Brain pericyte (primary cell): ENCODE measurements around the gene LEFTY1.

Experiments
- DNase-seq: peaks from one replicate; pipeline ENCODE4 v3.0.0-alpha.2; 2012; ENCODE audit warnings: low read depth, low spot score

The LEFTY1 gene

GRCh38 chr1:225917101-225917500, 28.2 kb upstream of the LEFTY1 start:
- DNase-seq = no peak

- DNase-seq = no peak
These were observed 26.6 kb upstream of the LEFTY1 start for GRCh38 chr1:225915538-225915991.

GRCh38 chr1:225914947-225915346, 26.0 kb upstream of the LEFTY1 start:
- DNase-seq = no peak

- no peak for DNase-seq
These were observed 25.4 kb upstream of the LEFTY1 start for GRCh38 chr1:225914391-225914790.

GRCh38 chr1:225911191-225912130, 22.5 kb upstream of the LEFTY1 start:
- DNase-seq = no peak

- DNase-seq = no peak
These were observed 20.5 kb upstream of the LEFTY1 start for GRCh38 chr1:225909477-225909876.

- DNase-seq = no peak
These were observed 19.8 kb upstream of the LEFTY1 start for GRCh38 chr1:225908773-225909172.

- DNase-seq = no peak
These were observed 19.2 kb upstream of the LEFTY1 start for GRCh38 chr1:225908013-225908640.

- no peak for DNase-seq
These were observed 18.4 kb upstream of the LEFTY1 start for GRCh38 chr1:225907341-225907740.

- no peak for DNase-seq
These were observed 17.5 kb upstream of the LEFTY1 start for GRCh38 chr1:225906467-225906866.

- no peak for DNase-seq
These were observed 14.7 kb upstream of the LEFTY1 start for GRCh38 chr1:225903623-225904022.

- DNase-seq = no peak
These were observed 10.3 kb upstream of the LEFTY1 start for GRCh38 chr1:225899044-225899925.

GRCh38 chr1:225897595-225898514, 8.9 kb upstream of the LEFTY1 start:
- no peak for DNase-seq

- DNase-seq = no peak
These were observed 8.1 kb upstream of the LEFTY1 start for GRCh38 chr1:225896937-225897549.

- DNase-seq = no peak
These were observed 7.5 kb upstream of the LEFTY1 start for GRCh38 chr1:225896494-225896893.

- no peak for DNase-seq
These were observed 3.4 kb upstream of the LEFTY1 start for GRCh38 chr1:225892307-225892706.

- no peak for DNase-seq
These were observed 2.5 kb upstream of the LEFTY1 start for GRCh38 chr1:225891229-225891972.

- no peak for DNase-seq
These were observed 1.6 kb upstream of the LEFTY1 start for GRCh38 chr1:225890346-225891228.

GRCh38 chr1:225889743-225890142, 797 bp upstream of the LEFTY1 start:
- no peak for DNase-seq
